NCI-H187 (cell line): ENCODE measurements around the gene ZBTB40.
A peak's percentile ranks its signal among the peaks of the same experiment; 100 is the strongest.

Experiments used
- DNase-seq, 2 experiments: peaks; one replicate each; lab custom pipeline; 2025; lab: John Stamatoyannopoulos, UW

The ZBTB40 gene

DNA sequence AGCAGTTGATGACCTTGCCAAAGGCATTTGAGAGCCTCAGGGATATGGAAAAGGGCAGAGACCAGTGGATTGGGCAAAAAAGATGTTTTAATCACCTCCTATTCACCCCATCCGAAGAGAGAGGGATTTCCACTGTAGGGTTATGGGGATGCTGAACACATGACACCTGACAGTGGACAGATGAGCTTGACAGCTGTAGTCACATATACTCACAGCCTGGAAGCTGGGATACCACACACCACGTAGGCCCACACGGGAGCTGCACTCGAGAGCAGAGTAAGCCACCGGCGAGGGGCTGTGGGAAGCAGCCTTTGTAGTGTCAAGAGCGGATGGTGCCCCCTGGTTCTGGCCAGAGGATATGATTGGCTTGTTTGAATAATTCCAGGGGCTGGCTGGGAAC, 20.0 kb downstream of the ZBTB40 start:
- no peak for DNase-seq

DNA sequence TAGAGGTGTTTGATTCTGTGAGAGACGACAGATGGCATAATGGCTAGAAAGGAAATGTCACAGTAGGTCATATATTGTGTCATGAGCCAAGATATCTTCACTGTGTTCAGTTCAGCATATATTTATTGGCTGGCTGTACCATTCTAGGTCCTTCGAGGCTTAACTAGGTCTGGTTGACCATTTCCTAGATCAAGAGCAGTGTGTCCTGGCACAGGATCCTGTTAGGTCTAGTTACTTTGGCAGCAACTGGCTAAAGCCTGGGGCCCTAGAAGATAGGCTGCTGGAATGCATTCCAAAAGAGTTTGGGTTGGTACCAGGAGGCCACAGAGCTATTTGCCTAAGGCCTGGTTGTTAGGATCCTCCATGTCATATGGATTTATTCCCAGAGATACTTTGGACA, 20.9 kb downstream of the ZBTB40 start:
- DNase-seq = no peak

DNA sequence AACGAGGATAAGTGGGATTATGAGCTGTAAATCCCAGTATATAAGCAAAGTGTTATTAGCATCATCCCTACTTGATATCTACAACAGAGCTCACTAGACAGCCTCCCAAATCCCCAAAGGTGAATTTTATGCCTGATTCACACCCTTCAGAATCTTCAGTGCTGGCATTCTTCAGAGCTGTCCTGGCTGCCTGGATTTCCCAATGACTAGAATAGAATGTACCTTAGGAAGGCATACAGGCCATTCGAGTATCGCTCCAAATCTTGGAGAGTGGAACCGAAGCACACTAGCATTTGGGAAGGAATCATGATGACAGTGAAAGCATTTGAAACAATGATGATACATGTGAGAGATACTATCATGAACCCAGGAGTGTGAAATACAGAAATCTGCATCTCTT, 22.3 kb downstream of the ZBTB40 start:
- DNase-seq = no peak

DNA sequence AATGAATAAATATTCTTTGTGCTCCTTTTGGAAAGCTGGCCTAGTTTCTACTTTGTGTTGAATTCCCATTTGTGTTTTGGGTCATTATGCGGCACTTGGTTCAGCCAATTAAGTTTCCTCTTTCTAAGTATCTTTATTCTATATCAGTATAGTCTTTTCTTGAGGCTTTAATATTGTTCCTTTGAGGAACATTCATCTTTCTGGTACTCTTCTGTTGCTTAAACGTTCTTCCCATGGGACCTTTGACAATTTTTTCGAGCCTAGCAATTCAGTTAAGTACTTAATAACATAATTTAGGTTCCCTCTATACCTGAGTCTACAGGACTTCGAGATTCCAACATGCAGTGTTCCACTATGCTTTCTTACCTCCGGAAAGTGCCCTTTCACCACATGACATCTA, 24.9 kb downstream of the ZBTB40 start:
- DNase-seq = no peak

DNA sequence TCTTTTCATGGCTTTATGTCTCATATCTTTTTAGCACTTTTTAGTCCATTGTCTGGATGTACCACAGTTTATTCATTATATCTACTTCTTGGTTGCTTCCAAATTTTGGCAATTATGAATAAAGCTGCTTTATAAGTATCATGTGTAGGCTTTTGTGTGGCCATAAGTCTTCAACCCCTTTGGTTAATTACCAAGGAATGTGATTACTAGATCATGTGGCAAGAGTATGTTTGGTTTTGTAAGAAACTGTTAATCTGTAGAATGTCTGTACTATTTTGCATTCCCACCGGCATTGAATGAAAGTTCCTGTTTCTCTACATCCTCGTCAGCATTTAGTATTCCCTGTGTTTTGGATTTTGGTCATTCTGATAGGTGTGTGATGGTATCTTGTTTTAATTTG, 31.5 kb downstream of the ZBTB40 start:
- DNase-seq = no peak

DNA sequence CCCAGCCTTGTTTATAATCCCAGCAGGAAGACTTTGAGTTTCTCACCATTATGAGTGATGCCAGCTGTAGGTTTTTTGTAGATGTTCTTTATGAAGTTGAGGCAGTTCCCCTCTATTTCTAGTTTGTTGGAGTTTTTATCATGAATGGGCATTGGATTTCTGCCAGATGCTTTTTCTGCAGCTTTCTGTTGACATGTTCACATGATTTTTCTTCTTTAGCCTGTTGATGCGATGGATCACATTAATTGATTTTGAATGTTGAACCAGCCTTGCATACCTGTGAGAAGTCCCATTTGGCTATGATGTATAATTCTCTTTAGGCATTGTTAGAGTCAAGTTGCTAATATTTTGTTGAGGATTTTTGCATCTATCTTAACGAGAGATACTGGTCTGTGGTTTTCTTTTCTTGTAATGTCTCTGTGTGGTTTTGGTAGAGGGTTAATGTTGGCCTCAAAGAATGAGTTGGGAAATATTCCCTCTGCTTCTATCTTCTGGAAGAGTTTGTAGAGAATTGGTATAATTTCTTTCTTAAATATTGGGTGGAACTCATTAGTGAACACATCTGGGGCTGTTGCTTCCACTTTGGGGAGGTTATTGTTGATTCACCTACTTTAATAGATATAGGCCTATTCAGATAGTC, 33.2 kb downstream of the ZBTB40 start:
- DNase-seq = no peak

DNA sequence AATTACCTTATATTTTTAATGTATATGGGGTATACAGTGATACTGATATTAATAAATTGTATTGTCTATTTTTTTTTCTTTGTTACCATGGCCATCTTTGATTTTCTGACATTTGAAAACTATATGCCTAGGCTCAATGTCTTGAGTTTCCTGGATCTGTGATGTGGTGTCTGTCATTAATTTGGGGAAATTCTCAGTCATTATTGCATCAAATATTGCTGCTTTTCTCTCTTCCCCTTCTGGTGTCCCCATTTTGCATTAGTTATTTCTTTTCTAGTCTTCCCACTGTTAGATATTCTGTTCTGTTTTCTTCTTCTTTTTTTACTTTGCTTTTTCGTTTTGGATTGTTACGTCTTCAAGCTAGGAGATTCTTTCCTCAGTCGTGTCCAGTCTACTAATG, 33.8 kb downstream of the ZBTB40 start:
- DNase-seq = no peak

DNA sequence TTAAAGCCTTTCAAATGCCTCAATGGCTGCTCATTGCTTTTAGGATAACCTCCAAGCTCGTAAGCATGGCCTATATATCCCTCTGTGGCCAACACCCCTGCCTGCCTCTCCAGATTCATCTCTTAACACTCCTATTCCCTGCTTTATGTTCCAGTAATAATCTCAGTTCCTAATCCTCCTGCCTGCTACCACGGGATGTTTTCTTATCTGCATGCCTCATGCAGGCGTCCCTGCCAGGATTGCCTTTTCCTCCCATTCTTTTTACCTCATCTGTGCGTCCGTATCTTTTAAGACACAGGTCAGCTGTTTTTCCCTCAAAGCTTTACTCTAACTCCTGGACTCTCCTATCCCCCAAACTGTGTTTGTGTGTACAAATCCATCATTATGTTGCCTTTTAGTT, 36.1 kb downstream of the ZBTB40 start:
- no peak for DNase-seq

DNA sequence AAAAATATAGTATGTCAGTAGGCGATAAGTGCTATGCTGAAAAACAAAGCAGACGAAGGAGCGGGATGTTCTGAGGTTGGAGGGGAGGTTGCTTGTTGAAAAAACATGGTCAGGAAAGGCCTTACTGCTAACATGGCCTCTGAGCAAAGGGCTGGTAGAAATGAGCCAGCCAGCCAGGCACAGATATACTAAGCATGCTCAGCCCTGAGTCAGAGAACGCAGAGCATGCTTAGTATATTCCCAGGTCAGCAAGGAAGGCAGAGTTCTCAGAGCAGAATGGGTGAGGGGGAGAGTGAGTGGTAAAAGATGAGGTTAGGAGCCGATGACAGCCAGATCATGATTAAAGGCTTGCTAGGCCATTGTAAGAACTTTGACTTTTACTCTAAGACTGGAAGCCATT, 36.7 kb downstream of the ZBTB40 start:
- no peak for DNase-seq

DNA sequence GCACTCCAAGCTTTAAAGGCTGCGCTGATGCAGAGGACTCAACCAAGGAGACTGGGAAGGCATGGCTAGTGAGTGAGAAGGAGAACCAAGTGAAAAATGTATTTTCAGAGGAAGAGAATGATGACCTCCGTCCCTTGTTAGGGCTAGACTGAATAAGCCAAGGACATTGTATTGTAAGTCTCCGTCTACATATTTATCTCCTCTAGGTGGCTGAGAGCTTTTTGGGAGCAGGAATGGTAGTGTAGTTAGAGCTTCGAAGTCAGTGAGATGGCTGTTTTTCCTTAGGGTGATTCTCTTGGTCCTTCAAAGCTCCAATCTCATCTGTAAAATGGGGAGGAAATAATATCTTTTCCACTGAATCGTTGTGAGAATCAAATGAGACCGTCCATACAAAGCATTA, 37.6 kb downstream of the ZBTB40 start:
- no peak for DNase-seq

DNA sequence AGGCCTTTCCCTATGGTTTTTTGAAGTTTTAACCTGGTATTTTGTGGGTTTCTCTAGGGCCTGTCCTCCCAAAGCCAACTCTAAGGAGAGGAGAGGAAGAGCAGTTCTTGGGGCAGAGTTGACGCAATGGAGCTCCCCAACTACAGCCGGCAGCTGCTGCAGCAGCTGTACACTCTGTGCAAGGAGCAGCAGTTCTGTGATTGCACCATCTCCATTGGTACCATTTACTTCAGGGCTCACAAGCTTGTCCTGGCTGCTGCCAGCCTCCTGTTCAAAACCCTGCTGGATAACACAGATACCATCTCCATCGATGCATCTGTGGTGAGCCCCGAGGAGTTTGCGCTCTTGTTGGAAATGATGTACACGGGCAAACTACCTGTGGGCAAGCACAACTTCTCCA, 38.2 kb downstream of the ZBTB40 start:
- no peak for DNase-seq

DNA sequence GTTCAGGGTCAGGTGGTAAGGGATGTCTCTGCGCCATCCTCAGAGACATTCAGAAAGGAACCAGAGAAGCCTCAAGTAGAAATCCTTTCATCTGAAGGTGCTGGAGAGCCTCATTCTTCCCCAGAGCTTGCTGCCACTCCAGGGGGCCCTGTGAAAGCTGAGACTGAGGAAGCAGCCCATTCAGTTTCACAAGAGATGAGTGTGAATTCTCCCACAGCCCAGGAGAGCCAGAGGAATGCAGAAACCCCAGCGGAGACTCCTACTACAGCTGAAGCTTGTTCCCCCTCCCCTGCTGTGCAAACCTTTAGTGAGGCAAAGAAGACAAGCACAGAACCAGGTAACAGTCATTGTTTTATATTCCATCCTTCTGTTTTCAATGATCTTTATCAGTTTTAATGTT, 38.7 kb downstream of the ZBTB40 start:
- DNase-seq = no peak

DNA sequence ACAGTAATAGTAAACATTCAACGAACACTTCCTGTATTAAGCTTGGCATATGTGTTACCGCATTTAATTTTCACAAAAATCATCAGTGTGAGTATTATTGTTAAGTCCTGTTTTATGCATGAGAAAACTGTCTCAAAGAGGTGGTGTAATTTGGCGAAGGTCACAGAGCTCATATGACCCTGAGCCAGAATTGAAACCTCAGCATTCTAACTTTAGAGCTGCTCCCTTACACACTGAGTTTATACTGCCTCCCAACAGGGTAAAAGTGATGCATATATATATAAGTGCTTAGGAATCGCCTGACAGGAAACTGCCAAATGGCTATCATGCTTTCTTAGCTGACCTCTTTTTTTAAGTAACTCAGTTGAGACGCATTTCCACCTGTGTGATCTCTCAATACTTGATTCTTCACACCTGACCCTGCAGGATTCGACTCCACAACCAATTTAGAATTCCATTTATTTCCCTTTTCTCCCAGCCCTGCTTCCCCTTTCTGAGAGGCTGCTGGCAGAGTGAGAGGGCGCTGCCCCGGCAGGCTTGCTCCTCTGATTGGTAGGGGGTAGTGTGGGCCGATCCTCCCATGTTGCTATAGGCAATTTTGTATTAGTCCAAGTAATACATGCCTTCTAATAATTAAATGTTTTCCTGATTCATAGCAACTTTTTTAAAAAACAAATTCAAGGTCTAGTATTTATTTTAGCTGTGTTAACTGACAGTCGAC, 40.5 kb downstream of the ZBTB40 start:
- peak; percentile 30 to 33 for DNase-seq

DNA sequence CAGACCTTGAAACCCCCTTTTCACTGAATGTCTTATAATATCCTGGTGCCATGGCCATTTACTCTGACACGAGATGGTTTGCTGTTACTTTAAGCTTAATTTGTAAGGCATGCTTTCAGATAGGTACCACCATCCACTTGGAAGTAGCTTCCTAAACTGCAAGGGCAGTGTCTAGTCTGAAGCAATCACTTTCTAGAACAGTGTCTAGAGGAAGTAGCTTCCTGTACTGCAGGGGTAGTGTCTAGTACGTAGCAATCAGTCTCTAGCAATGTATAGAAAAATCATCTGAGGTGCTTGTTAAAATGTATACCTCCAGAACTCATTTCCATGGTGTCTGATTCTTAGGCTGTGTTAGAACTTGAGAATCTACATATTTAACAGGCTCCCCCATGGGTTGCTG, 42.5 kb downstream of the ZBTB40 start:
- no peak for DNase-seq

DNA sequence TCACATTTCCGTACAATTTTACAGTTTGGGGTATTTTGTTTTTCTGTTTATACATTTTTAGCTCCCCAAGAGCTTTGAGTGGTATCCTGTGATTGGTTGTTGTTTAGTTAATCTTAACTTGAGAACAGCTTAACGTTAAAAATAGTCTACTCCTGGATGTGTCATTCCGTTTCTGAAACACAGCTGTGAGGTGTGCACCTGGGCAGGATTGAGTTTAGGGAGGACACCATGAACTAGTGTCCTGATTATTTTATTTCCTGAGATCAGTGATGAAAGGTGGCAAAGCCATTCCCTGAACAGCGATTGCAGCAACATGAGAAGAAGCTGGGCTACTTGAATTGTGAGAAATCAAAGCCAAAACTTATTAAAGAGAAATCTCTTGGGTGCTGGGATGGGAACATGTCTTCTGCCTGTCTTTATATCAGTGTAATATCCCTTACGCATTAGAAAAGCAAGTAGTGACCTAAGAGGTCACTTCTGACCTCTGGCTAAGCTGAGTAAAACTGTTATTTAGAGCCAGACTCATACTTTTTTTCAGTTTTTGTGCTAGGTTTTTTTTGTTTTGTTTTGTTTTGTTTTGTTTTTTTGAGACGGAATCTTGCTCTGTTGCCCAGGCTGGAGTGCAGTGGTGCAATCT, 43.4 kb downstream of the ZBTB40 start:
- DNase-seq = no peak

DNA sequence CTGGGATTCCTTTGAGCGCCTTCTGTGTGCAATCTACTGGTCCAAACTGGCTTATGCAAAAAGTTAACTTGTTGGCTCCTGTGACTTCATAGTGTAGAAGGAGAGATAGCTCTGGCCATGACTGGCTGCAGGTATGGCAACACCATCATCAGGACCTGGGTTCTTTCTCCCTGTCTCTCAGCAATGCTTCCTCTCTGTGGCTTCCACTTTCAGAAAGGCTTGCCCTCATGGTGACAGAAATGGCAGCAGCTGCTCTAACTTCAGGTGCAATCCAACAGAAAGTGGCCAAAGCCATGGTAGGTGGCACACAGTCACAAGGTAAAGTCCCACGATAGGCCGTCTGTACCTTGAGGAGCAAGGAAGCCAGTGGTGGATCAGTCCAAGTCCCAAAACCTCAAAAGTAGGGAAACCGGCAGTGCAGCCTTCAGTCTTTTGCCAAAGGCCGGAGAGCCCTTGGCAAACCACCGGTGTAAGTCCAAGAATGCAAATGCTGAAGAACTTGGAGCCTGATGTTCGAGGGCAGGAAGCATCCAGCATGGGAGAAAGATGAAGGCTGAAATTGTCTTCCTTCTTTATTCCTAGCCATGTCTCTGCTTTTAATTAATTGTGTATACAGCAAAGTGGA, 45.0 kb downstream of the ZBTB40 start:
- no peak for DNase-seq

DNA sequence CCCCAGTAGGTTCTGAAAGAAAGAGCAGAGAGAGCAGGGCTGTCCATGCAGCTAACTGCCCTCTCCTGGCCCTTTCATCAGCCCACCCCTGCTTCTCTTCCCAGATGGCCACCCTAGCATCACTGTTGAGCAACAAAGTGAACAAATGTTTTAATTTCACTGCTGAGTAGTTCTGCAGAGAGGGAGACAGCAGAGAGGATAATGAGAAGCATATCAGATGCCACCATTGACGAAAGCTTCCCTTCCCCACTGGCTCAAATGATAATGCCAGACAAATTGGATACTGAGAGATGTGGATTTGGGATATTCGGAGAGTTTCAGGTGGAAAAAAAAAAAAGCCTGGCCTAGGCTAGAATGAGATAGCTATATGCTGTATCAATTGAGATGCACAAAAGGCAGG, 46.8 kb downstream of the ZBTB40 start:
- DNase-seq = no peak

DNA sequence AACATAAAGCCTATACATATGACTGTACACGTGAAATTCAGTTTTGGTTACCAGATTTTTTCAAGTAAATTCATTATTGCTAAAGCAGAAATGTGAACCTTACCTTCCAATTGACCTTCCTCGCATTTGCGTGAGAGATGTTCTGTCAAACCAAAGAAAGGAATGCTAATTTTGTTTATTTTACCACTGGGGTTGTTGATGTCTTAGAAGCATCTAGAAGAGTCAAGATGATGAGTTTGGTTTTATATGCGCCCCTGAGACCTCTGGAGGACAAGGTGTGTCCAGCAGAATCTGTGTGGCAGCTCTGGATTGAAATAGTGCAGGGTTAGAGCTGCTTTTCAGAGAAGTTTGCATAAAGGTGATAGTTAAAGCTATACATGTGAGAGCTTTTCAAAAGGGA, 48.4 kb downstream of the ZBTB40 start:
- DNase-seq = no peak

DNA sequence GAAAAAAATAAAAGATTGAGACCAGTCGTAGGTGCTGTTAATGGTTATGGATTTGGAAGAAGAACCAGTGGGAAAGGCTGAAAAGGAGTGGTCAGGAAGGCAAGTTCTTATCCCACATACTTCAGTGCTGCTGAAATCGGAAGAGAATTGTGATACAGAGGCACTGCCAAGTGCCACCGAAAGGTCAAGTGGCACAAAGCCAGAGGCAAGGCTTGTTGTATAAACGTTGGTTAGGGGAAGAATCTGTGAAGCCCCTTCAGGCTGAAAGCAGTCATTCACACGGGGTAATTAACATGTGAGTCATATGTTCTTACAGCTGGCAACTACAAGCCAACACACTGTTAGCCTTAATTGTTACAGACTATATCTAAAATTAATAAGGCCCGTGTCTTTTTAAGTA, 48.8 kb downstream of the ZBTB40 start:
- DNase-seq = no peak

DNA sequence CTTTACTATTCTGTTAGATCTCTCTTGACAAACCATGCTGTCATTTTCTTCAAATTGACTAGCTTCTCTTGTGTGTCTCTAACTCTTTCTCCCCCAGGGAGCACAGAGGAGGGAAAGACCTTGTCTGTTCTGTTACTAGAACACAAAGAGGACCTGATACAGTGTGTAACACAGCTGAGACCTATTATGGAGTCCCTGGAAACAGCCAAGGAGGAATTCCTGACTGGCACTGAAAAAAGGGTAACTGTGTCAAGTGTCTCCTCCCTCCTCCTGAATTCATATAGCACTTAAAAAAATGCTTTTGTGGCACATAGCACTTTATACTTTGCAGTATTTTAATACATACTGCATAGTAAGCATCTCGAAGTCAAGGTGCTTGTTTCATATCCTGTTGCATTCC, 50.6 kb downstream of the ZBTB40 start:
- DNase-seq = no peak

DNA sequence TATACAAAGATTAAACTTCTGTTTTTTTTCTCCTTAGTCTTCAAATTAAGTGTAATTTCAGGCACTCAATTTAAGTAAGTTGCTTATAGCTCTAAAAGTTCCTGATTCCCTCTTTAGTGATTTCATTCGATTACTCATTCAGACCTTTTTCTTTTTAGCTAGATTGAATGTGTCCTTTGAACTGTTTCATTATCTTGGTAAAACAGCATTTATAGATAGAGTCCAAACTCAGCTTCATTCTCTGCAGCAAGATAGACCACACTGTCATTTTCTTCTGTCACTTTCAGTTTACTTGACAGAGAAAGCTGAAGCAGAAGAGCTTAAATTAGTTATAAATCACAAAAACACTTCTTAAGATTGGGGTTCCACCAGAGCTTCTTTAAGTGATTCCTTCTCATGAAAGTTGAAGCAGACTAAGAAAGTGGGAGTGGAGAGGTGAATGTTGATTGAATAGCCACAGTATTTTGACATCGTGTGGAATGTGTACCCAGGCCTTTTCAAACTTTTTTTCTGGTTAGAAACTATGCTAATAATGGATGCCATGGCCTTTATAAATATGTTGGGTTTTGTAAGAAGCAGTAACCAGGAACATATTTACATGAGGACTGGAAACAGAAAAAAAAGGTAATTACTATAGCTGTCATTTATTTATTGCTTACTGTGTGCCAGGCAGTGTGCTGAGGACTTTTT, 52.2 kb downstream of the ZBTB40 start:
- no peak for DNase-seq

DNA sequence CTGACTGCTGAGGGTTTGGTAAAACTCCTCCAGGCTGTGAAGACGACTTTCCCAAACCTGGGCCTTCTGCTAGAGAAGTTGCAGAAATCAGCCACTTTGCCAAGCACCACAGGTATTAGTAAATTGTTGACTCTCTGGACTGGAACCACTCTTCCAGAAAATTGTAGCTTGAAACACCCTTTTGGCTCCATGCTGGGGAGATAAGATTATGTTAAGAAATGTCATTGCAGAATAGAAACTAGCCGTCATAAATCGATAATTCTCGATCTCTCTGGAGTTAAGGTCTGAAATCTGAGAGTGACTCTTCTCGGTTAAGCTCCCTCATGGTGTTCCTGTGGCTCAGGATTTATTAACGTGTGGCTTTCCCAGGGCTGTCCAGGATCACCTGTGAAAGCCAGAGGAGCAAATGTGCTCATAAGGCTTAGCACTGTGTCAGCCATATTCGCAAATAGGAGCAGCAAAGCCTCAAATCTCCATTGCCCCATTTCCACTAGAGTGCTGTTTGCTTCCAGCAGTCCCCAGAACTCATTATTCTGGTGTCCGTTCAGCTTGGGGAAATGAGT, 54.6 kb downstream of the ZBTB40 start:
- DNase-seq = no peak
